ENCODE results near the gene PTPRD.

PTPRD gene

GRCh38 chr9:8825585-8826147, 1787.1 kb downstream of the PTPRD start:
- DNase-seq (ENCODE audit: low read depth): no peak

GRCh38 chr9:8823131-8823895, 1789.5 kb downstream of the PTPRD start:
- DNase-seq (ENCODE audit: low read depth): no peak

- DNase-seq (ENCODE audit: low read depth): no peak
These were observed 1790.2 kb downstream of the PTPRD start for GRCh38 chr9:8822667-8823025.

GRCh38 chr9:8821910-8822666, 1790.7 kb downstream of the PTPRD start:
- no peak for DNase-seq (ENCODE audit: low read depth)

- DNase-seq (ENCODE audit: low read depth): no peak
These were observed 1795.5 kb downstream of the PTPRD start for GRCh38 chr9:8817335-8817734.

GRCh38 chr9:8816361-8816760, 1796.4 kb downstream of the PTPRD start:
- DNase-seq (ENCODE audit: low read depth): no peak

- no peak for DNase-seq (ENCODE audit: low read depth)
These were observed 1796.9 kb downstream of the PTPRD start for GRCh38 chr9:8815931-8816330.

- no peak for DNase-seq (ENCODE audit: low read depth)
These were observed 1797.6 kb downstream of the PTPRD start for GRCh38 chr9:8815219-8815618.

- DNase-seq (ENCODE audit: low read depth): no peak
These were observed 1799.9 kb downstream of the PTPRD start for GRCh38 chr9:8812888-8813287.

GRCh38 chr9:8809741-8810140, 1803.1 kb downstream of the PTPRD start:
- no peak for DNase-seq (ENCODE audit: low read depth)

GRCh38 chr9:8806150-8806549, 1806.7 kb downstream of the PTPRD start:
- DNase-seq (ENCODE audit: low read depth): no peak

GRCh38 chr9:8804613-8805012, 1808.2 kb downstream of the PTPRD start:
- DNase-seq (ENCODE audit: low read depth): no peak

- DNase-seq (ENCODE audit: low read depth): no peak
These were observed 1810.6 kb downstream of the PTPRD start for GRCh38 chr9:8802242-8802641.

- DNase-seq (ENCODE audit: low read depth): no peak
These were observed 1812.6 kb downstream of the PTPRD start for GRCh38 chr9:8800196-8800595.

GRCh38 chr9:8799615-8800014, 1813.2 kb downstream of the PTPRD start:
- no peak for DNase-seq (ENCODE audit: low read depth)

- no peak for DNase-seq (ENCODE audit: low read depth)
These were observed 1813.6 kb downstream of the PTPRD start for GRCh38 chr9:8799206-8799605.

GRCh38 chr9:8784838-8785237, 1828.0 kb downstream of the PTPRD start:
- no peak for DNase-seq (ENCODE audit: low read depth)

- DNase-seq (ENCODE audit: low read depth): no peak
These were observed 1828.9 kb downstream of the PTPRD start for GRCh38 chr9:8783941-8784340.

GRCh38 chr9:8782237-8782636, 1830.6 kb downstream of the PTPRD start:
- DNase-seq (ENCODE audit: low read depth): no peak

- DNase-seq (ENCODE audit: low read depth): no peak
These were observed 1831.3 kb downstream of the PTPRD start for GRCh38 chr9:8781458-8781857.

- no peak for DNase-seq (ENCODE audit: low read depth)
These were observed 1832.4 kb downstream of the PTPRD start for GRCh38 chr9:8780386-8780785.

- no peak for DNase-seq (ENCODE audit: low read depth)
These were observed 1833.3 kb downstream of the PTPRD start for GRCh38 chr9:8779478-8779877.

GRCh38 chr9:8778356-8778755, 1834.4 kb downstream of the PTPRD start:
- no peak for DNase-seq (ENCODE audit: low read depth)
